Fibroblast of lung (primary cell): ENCODE measurements around the gene INSYN2A. TPM values are rescaled to one million over a fixed set of nuclear protein-coding genes. Genes with fewer than 3 reads are reported as not detected.

Experiments used
- DNase-seq, 2 donors: peaks; one replicate each; pipeline versions ENCODE4 v3.0.0 to v3.0.0-alpha.2; 2010; ENCODE audit warnings: low read depth in 2 of 2
- H2AFZ ChIP-seq: 2 replicates; pipeline ENCODE4 v1.5.1; 2012; ENCODE audit warnings: low read length, control low read depth, inconsistent platforms
- H3K27ac ChIP-seq: 2 replicates; pipeline ENCODE4 v1.5.1; 2011; ENCODE audit warnings: low read length, control low read depth; ENCODE audit not compliant: insufficient read depth
- H3K27me3 ChIP-seq: 2 replicates; pipeline ENCODE4 v1.5.1; 2011; ENCODE audit warnings: mild to moderate bottlenecking, low read length; ENCODE audit not compliant: control insufficient read depth, insufficient read depth
- H3K36me3 ChIP-seq: 2 replicates; pipeline ENCODE4 v1.5.1; 2011; ENCODE audit warnings: low read length; ENCODE audit not compliant: control insufficient read depth, insufficient read depth
- H3K4me1 ChIP-seq: 2 replicates; pipeline ENCODE4 v1.5.1; 2011; ENCODE audit warnings: low read length; ENCODE audit not compliant: control insufficient read depth, insufficient read depth; ENCODE audit errors: extremely low read depth
- H3K4me2 ChIP-seq: 2 replicates; pipeline ENCODE4 v1.5.1; 2011; ENCODE audit warnings: low read length, control low read depth; ENCODE audit not compliant: insufficient read depth; ENCODE audit errors: extremely low read depth
- H3K4me3 ChIP-seq, 4 experiments: fragments of 200-600 bp in 1 of 4; sonication (generic) in 1 of 4; replicated peaks in 1 of 4; 2 replicates each; pipeline ENCODE4 v1.5.1; 2011 to 2016; ENCODE audit warnings: low read length in 4 of 4, low read depth in 3 of 4, mild to moderate bottlenecking in 3 of 4, control low read depth in 2 of 4, inconsistent platforms in 1 of 4, mixed read lengths in 1 of 4; ENCODE audit not compliant: insufficient read depth in 1 of 4; ENCODE audit errors: control extremely low read depth in 1 of 4
- H3K79me2 ChIP-seq: 2 replicates; pipeline ENCODE4 v1.5.1; 2012; ENCODE audit warnings: mild to moderate bottlenecking, low read length, inconsistent platforms; ENCODE audit not compliant: control insufficient read depth, insufficient read depth
- H3K9ac ChIP-seq: 2 replicates; pipeline ENCODE4 v1.5.1; 2011; ENCODE audit warnings: mild to moderate bottlenecking, low read length, control low read depth; ENCODE audit not compliant: insufficient read depth
- H3K9me3 ChIP-seq: 2 replicates; pipeline ENCODE4 v1.5.1; 2012; ENCODE audit warnings: low read depth, low read length; ENCODE audit not compliant: control insufficient read depth, insufficient read depth
- H4K20me1 ChIP-seq: 2 replicates; pipeline ENCODE4 v1.5.1; 2011; ENCODE audit warnings: low read length; ENCODE audit not compliant: control insufficient read depth, insufficient read depth; ENCODE audit errors: extremely low read depth
- CTCF ChIP-seq, 2 donors: IDR thresholded peaks in 1 of 2; conservative IDR thresholded peaks in 1 of 2; 1 replicate in 1 of 2; 2 replicates in 1 of 2; pipeline ENCODE4 v1.5.1; 2011 to 2012; ENCODE audit warnings: low read length in 2 of 2, control low read depth in 1 of 2, inconsistent platforms in 1 of 2, low read depth in 1 of 2, mild to moderate bottlenecking in 1 of 2
- EZH2 ChIP-seq: IDR thresholded peaks from 2 replicates; pipeline ENCODE4 v1.5.1; 2012; ENCODE audit warnings: low read length, control low read depth, mild to moderate bottlenecking; ENCODE audit errors: missing control alignments
- polyA plus RNA-seq, 2 donors: library from polyadenylated mRNA; depleted of rRNA in 1 of 2; stranded (reverse) in 1 of 2; unstranded in 1 of 2; fragments of >200 nt; gene quantifications; 2 replicates each; pipeline ENCODE4 v1.2.1, GENCODE V29; 2011 to 2012; ENCODE audit warnings: missing spikeins in 1 of 2
- total RNA-seq: library from RNA; depleted of rRNA; stranded (reverse); fragments of >200 nt; gene quantifications from 2 replicates; pipeline ENCODE4 v1.2.1, GENCODE V29; 2014

INSYN2A gene
- total and polyA plus RNA-seq, 2 donors (not counting 1 experiment from before 2014, with no cell fraction given) = 0.05 to 0.66 TPM

- Histone ChIP-seq H3K79me2 (no peaks in the 10 kb centered on the region), H3K9me3 (no peaks in the 10 kb centered on the region), H3K27me3 (no peaks in the 10 kb centered on the region), H3K4me1 (no peaks in the 10 kb centered on the region), H3K36me3 (no peaks in the 10 kb centered on the region), H3K9ac (no peak overlapping the region), H3K27ac (no peak overlapping the region), H3K4me2 (no peak overlapping the region), H4K20me1 (no peaks in the 10 kb centered on the region), H3K4me3 (no peak overlapping the region), H2AFZ (no peak overlapping the region)
- no peak for DNase-seq
- TF ChIP-seq CTCF (conservative IDR thresholded peaks at IDR 0.05 in 1 of 2, IDR thresholded peaks at IDR 0.05 in 1 of 2; ENCODE audit: low read depth in 1 of 2, low read length in 2 of 2) = no peak
- no peak for TF ChIP-seq EZH2
Observed at GRCh38 chr10:127184582-127184981, 11.8 kb downstream of the INSYN2A start.

- Histone ChIP-seq H2AFZ (no peak overlapping the region), H3K27ac (no peak overlapping the region), H3K79me2 (no peaks in the 10 kb centered on the region), H3K4me2 (no peak overlapping the region), H3K4me3 (no peak overlapping the region), H3K9ac (no peak overlapping the region), H3K9me3 (no peaks in the 10 kb centered on the region), H4K20me1 (no peaks in the 10 kb centered on the region), H3K4me1 (no peaks in the 10 kb centered on the region), H3K36me3 (no peaks in the 10 kb centered on the region), H3K27me3 (no peaks in the 10 kb centered on the region)
- DNase-seq = peak in 1 of 2 donors; percentile 67
- TF ChIP-seq EZH2 (no peak), CTCF (conservative IDR thresholded peaks at IDR 0.05 in 1 of 2, IDR thresholded peaks at IDR 0.05 in 1 of 2; ENCODE audit: low read depth in 1 of 2, low read length in 2 of 2) (no peak)
Observed at GRCh38 chr10:127182161-127182560, 14.2 kb downstream of the INSYN2A start.

- Histone ChIP-seq H3K27ac (no peak overlapping the region), H3K4me3 (no peak overlapping the region), H3K9me3 (no peaks in the 10 kb centered on the region), H3K4me2 (no peak overlapping the region), H3K79me2 (no peaks in the 10 kb centered on the region), H2AFZ (no peak overlapping the region), H3K4me1 (no peaks in the 10 kb centered on the region), H4K20me1 (no peaks in the 10 kb centered on the region), H3K27me3 (no peaks in the 10 kb centered on the region), H3K9ac (no peak overlapping the region), H3K36me3 (no peaks in the 10 kb centered on the region)
- TF ChIP-seq CTCF (conservative IDR thresholded peaks at IDR 0.05 in 1 of 2, IDR thresholded peaks at IDR 0.05 in 1 of 2; ENCODE audit: low read depth in 1 of 2, low read length in 2 of 2) (no peak), EZH2 (no peak)
- no peak for DNase-seq
Observed at GRCh38 chr10:127179612-127180250, 16.7 kb downstream of the INSYN2A start.
